ENCODE measurements around the gene PEAR1.

PEAR1 gene

GRCh38 chr1:156893048-156893953 lies at the start of gene PEAR1:
PEAR1 (plus strand) TSS chr1:156893718; CDS start chr1:156903927, 10,209 bp downstream.
- no peak for DNase-seq (ENCODE audit: extremely low spot score, insufficient read length, low read depth)

GRCh38 chr1:156844102-156844501 lies 49.4 kb upstream of the PEAR1 start:
- FAIRE-seq (no peak), DNase-seq (ENCODE audit: extremely low spot score, insufficient read length, low read depth) (no peak)

More at GRCh38 chr1:156893048-156893953, at the start of gene PEAR1:
- FAIRE-seq, result no peak

GRCh38 chr1:156844638-156845037 lies 48.9 kb upstream of the PEAR1 start:
- DNase-seq (ENCODE audit: extremely low spot score, insufficient read length, low read depth), result no peak
- FAIRE-seq, result no peak

- no peak for FAIRE-seq
- no peak for DNase-seq (ENCODE audit: extremely low spot score, insufficient read length, low read depth)
Observed at GRCh38 chr1:156845055-156845952, 48.2 kb upstream of the PEAR1 start.

GRCh38 chr1:156845953-156846545 lies 47.5 kb upstream of the PEAR1 start:
- DNase-seq (ENCODE audit: extremely low spot score, insufficient read length, low read depth) (no peak), FAIRE-seq (no peak)

- FAIRE-seq (no peak), DNase-seq (ENCODE audit: extremely low spot score, insufficient read length, low read depth) (no peak)
Observed at GRCh38 chr1:156846643-156847042, 46.9 kb upstream of the PEAR1 start.

GRCh38 chr1:156847591-156848460 lies 45.7 kb upstream of the PEAR1 start:
- FAIRE-seq, result no peak
- no peak for DNase-seq (ENCODE audit: extremely low spot score, insufficient read length, low read depth)

GRCh38 chr1:156848461-156849150 lies 44.9 kb upstream of the PEAR1 start:
- FAIRE-seq (no peak), DNase-seq (ENCODE audit: extremely low spot score, insufficient read length, low read depth) (no peak)

GRCh38 chr1:156849151-156849496 lies 44.4 kb upstream of the PEAR1 start:
- FAIRE-seq (no peak), DNase-seq (ENCODE audit: extremely low spot score, insufficient read length, low read depth) (no peak)

GRCh38 chr1:156851779-156852417 lies 41.6 kb upstream of the PEAR1 start:
- FAIRE-seq, result no peak

GRCh38 chr1:156852418-156852874 lies 41.1 kb upstream of the PEAR1 start:
- DNase-seq (ENCODE audit: extremely low spot score, insufficient read length, low read depth), result no peak

More at GRCh38 chr1:156851779-156852417, 41.6 kb upstream of the PEAR1 start:
- no peak for DNase-seq (ENCODE audit: extremely low spot score, insufficient read length, low read depth)

GRCh38 chr1:156853761-156854160 lies 39.8 kb upstream of the PEAR1 start:
- FAIRE-seq (no peak), DNase-seq (ENCODE audit: extremely low spot score, insufficient read length, low read depth) (no peak)

More at GRCh38 chr1:156852418-156852874, 41.1 kb upstream of the PEAR1 start:
- FAIRE-seq, result no peak

GRCh38 chr1:156854634-156855033 lies 38.9 kb upstream of the PEAR1 start:
- DNase-seq (ENCODE audit: extremely low spot score, insufficient read length, low read depth) (no peak), FAIRE-seq (no peak)

- DNase-seq (ENCODE audit: extremely low spot score, insufficient read length, low read depth) (no peak), FAIRE-seq (no peak)
Observed at GRCh38 chr1:156856282-156856785, 37.2 kb upstream of the PEAR1 start.

- DNase-seq (ENCODE audit: extremely low spot score, insufficient read length, low read depth), result no peak
- FAIRE-seq, result no peak
Observed at GRCh38 chr1:156857532-156857931, 36.0 kb upstream of the PEAR1 start.

- DNase-seq (ENCODE audit: extremely low spot score, insufficient read length, low read depth) (no peak), FAIRE-seq (no peak)
Observed at GRCh38 chr1:156858555-156858956, 35.0 kb upstream of the PEAR1 start.

GRCh38 chr1:156858959-156859522 lies 34.5 kb upstream of the PEAR1 start, which contains the start of gene INSRR:
INSRR (minus strand) TSS chr1:156859117; CDS start chr1:156858621, 496 bp downstream.
- DNase-seq (ENCODE audit: extremely low spot score, insufficient read length, low read depth), result no peak
- FAIRE-seq, result no peak
